Measurements from ENCODE around the gene CRHR1.

CRHR1 gene

GRCh38 chr17:45791935-45792334 is 7.8 kb downstream of the CRHR1 start:
- Mint-ChIP-seq H3K4me3 (no peak overlapping the region), H3K27me3 (ENCODE audit: low read depth, poor library complexity) (peaks cover 54% of the 10 kb centered on the region), H3K4me1 (peaks cover 17% of the 10 kb centered on the region), H3K36me3 (ENCODE audit: low read depth) (no peaks in the 10 kb centered on the region), H3K9me3 (no peaks in the 10 kb centered on the region), H3K27ac (no peak overlapping the region)
- no peak for DNase-seq
- no peak for TF ChIP-seq CTCF (IDR thresholded peaks at IDR 0.05)

GRCh38 chr17:45792437-45792836 is 8.3 kb downstream of the CRHR1 start:
- Mint-ChIP-seq H3K4me1 (peaks cover 17% of the 10 kb centered on the region), H3K27me3 (ENCODE audit: low read depth, poor library complexity) (peaks cover 49% of the 10 kb centered on the region), H3K4me3 (no peak overlapping the region), H3K36me3 (ENCODE audit: low read depth) (no peaks in the 10 kb centered on the region), H3K9me3 (no peaks in the 10 kb centered on the region), H3K27ac (no peak overlapping the region)
- DNase-seq: no peak
- no peak for TF ChIP-seq CTCF (IDR thresholded peaks at IDR 0.05)

DNA sequence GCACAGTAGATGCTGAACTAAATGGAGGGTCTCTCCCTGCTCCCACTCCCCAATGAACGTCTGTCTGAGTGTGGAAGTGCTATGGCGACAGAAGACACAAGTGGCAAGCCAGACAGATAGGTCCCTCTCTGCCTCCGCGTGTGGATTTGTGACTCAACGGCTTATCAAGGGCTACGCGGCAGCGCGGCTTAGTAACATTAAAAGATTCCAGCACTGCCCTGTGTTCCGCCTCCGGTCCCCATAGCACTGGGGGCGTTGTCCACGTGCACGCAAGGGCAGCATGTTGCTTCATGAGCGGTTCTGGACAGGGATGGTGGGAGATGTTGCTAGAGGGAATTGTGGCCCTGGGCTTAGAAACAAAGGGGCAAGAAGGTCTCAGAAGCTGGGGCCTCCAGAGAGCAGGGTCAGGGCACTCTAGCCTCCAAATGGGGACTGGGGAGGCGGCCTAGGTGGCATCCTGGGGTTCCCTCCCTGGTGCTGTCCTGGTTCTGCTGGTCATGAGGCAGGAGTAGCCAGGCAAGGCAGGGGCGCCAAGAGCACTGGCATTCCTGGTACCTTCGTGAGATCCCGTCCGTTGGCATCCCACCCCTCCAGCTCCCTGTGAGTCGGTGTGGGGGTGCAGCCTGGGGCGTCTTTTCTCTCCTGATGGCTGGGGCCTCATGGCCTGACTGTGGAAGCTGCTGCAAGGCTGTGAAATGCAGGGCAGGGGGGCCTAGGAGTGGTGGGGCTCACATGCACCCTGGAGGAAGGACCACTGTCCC is 9.1 kb downstream of the CRHR1 start:
- Mint-ChIP-seq H3K9me3 (no peaks in the 10 kb centered on the region), H3K4me1 (peaks cover 17% of the 10 kb centered on the region), H3K27me3 (ENCODE audit: low read depth, poor library complexity) (peaks cover 41% of the 10 kb centered on the region), H3K36me3 (ENCODE audit: low read depth) (no peaks in the 10 kb centered on the region), H3K4me3 (no peak overlapping the region), H3K27ac (no peak overlapping the region)
- no peak for DNase-seq
- TF ChIP-seq CTCF (IDR thresholded peaks at IDR 0.05): no peak

DNA sequence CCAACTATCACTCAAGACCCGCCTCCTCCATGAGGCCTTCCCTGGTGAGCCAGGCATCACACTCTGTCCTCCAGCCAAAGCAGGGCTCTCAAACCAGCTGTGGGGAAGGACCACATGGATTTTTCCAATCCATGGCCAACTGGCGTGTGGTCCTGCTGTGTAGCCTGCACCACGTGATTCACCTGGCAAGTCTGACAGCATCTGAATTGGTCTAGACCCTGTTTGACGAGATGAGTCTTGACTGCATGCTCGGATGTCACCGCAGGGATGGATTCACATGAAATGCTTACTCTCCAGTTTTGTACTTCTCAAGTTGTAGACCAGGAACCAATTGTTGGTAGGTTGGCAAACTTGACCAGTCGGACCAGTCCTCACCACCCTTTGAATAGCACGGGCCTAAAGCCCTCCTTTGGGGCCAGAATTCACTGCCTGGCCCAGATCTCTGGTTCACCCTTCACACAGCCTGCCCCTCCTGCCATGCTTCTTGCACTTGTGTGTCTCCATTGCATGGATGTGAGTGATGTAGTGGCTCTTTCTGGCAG is 9.9 kb downstream of the CRHR1 start:
- no peak for DNase-seq
- Mint-ChIP-seq H3K9me3 (no peaks in the 10 kb centered on the region), H3K4me3 (no peak overlapping the region), H3K27ac (no peak overlapping the region), H3K36me3 (ENCODE audit: low read depth) (no peaks in the 10 kb centered on the region), H3K4me1 (peaks cover 21% of the 10 kb centered on the region), H3K27me3 (ENCODE audit: low read depth, poor library complexity) (peaks cover 36% of the 10 kb centered on the region)
- no peak for TF ChIP-seq CTCF (IDR thresholded peaks at IDR 0.05)

DNA sequence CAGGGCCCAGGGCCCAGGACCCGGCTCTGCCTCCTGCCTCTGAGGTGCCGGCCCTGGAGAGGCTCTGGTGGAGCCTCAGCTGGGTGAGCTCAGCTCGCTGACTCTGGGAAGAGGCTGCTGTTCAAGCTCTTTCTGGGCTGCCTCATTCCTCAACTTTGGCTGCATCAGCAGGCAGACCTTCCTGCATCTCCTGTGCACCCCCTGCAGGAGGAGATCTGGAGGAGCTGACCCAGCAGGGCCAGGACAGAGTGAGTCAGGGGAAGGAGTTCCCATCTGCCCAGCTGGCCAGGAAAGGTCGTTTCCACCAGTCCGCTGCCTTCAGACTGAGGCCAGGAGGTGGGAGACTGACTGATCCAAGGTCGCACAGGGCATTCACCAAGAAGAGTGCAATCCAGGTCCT is 10.7 kb downstream of the CRHR1 start:
- no peak for DNase-seq

More for the DNA sequence above, 10.7 kb downstream of the CRHR1 start:
- TF ChIP-seq CTCF (IDR thresholded peaks at IDR 0.05): no peak
- Mint-ChIP-seq H3K4me3 (no peak overlapping the region), H3K9me3 (no peaks in the 10 kb centered on the region), H3K4me1 (peaks cover 25% of the 10 kb centered on the region), H3K27me3 (ENCODE audit: low read depth, poor library complexity) (peaks cover 28% of the 10 kb centered on the region), H3K36me3 (ENCODE audit: low read depth) (no peaks in the 10 kb centered on the region), H3K27ac (no peak overlapping the region)
